ENCODE results near the gene CISD3.

DNA sequence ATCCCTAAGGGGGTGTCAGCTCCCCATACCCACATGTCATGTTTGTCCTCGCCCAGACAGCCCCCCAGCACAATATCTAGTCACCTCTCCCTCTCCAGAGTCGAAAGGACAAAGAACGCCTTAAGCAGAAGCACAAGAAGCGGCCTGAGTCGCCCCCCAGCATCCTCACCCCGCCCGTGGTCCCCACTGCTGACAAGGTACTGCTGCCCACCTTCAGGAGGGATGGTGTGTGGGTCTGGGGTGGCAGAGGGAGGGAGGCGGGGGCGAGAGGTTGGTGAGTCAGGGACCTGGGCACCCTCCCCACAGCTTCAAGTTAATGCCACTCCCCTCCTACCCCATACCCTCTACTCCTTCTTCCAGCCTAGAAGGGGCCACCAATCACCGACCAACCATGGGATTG, 17.5 kb upstream of the CISD3 start:
- TF ChIP-seq POLR2A (IDR thresholded peaks at IDR 0.05; ENCODE audit: low read depth, low read length) (no peak), RFX5 (IDR thresholded peaks at IDR 0.05; ENCODE audit: low read depth, low read length) (no peak), RCOR1 (IDR thresholded peaks at IDR 0.05; ENCODE audit: insufficient replicate concordance, low read length) (no peak), CEBPB (IDR thresholded peaks at IDR 0.05; ENCODE audit: low read depth, low read length) (no peak), MAFK (IDR thresholded peaks at IDR 0.05; ENCODE audit: low read depth, low read length) (no peak), RAD21 (IDR thresholded peaks at IDR 0.05; ENCODE audit: low read length) (no peak)
- TF ChIP-seq, protein P1, sequence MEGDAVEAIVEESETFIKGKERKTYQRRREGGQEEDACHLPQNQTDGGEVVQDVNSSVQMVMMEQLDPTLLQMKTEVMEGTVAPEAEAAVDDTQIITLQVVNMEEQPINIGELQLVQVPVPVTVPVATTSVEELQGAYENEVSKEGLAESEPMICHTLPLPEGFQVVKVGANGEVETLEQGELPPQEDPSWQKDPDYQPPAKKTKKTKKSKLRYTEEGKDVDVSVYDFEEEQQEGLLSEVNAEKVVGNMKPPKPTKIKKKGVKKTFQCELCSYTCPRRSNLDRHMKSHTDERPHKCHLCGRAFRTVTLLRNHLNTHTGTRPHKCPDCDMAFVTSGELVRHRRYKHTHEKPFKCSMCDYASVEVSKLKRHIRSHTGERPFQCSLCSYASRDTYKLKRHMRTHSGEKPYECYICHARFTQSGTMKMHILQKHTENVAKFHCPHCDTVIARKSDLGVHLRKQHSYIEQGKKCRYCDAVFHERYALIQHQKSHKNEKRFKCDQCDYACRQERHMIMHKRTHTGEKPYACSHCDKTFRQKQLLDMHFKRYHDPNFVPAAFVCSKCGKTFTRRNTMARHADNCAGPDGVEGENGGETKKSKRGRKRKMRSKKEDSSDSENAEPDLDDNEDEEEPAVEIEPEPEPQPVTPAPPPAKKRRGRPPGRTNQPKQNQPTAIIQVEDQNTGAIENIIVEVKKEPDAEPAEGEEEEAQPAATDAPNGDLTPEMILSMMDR (conservative IDR thresholded peaks at IDR 0.05; ENCODE audit: low read depth, low read length): no peak
- TF ChIP-seq, protein P2, sequence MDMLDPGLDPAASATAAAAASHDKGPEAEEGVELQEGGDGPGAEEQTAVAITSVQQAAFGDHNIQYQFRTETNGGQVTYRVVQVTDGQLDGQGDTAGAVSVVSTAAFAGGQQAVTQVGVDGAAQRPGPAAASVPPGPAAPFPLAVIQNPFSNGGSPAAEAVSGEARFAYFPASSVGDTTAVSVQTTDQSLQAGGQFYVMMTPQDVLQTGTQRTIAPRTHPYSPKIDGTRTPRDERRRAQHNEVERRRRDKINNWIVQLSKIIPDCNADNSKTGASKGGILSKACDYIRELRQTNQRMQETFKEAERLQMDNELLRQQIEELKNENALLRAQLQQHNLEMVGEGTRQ (IDR thresholded peaks at IDR 0.05; ENCODE audit: low read depth, low read length): no peak
